HCT116 (cell line): Measurements from ENCODE around the gene SLC35F1. TPM values are rescaled to one million over a fixed set of nuclear protein-coding genes. Genes with fewer than 3 reads are reported as not detected.

Experiments
- ATAC-seq: fragments of 200-7000 bp; cut with Tn5 transposase; 2 replicates; pipeline ENCODE4 v1.9.1; 2020; ENCODE audit warnings: mild to moderate bottlenecking, moderate library complexity
- BruUV-seq: library from RNA; stranded (reverse); fragments of 400-500 nt; replicated peaks from 2 replicates; lab custom pipeline; 2021; lab: Mats Ljungman, UMichigan
- CTCF ChIA-PET: fragments of 300-600 bp; sonication (Branson Sonifier 250); formaldehyde crosslinking; loops from one replicate; lab custom pipeline; 2021; ENCODE audit warnings: antibody characterized with exemption; lab: Charles Lee
- POLR2A ChIA-PET: fragments of 300-600, 350-600 bp; sonication (Branson Sonifier 250); formaldehyde crosslinking; loops from one replicate; lab custom pipeline; 2021; ENCODE audit warnings: antibody characterized with exemption; lab: Charles Lee
- RAD21 ChIA-PET, 2 experiments: fragments of 300-600 bp; sonication (Branson Sonifier 250); formaldehyde crosslinking; loops; one replicate each; lab custom pipeline; 2023; ENCODE audit warnings: low total read pairs in 2 of 2; ENCODE audit not compliant: uncharacterized antibody in 2 of 2, unreplicated experiment in 2 of 2, low non-redundant PET in 1 of 2; lab: Charles Lee
- DNase-seq: peaks from one replicate; pipeline ENCODE4 v3.0.0-alpha.2; 2010; ENCODE audit warnings: low read depth, low spot score
- H2AFZ ChIP-seq: fragments of 200-600 bp; shearing (Covaris generic), sonication (generic); 2 replicates; pipeline ENCODE4 v1.6.1; 2017; ENCODE audit warnings: low read depth, mixed run types, mixed read lengths, antibody characterized with exemption, low read length; ENCODE audit not compliant: poor library complexity, severe bottlenecking
- H3K27ac ChIP-seq: 2 replicates; pipeline ENCODE4 v1.5.1; 2012; ENCODE audit warnings: low read depth, low read length
- H3K27me3 ChIP-seq: fragments of 200-600 bp; sonication (generic); 2 replicates; pipeline ENCODE4 v1.6.1; 2016; ENCODE audit warnings: mixed run types, low read length, mixed read lengths; ENCODE audit not compliant: insufficient read depth
- H3K36me3 ChIP-seq, 2 experiments: fragments of 200-500 bp in 1 of 2; fragments of 200-600 bp in 1 of 2; sonication (Bioruptor generic) in 1 of 2; sonication (generic) in 1 of 2; 2 replicates each; pipeline versions ENCODE4 v1.5.1 to v1.6.1; 2014 to 2016; ENCODE audit warnings: low read length in 2 of 2, inconsistent platforms in 1 of 2, mixed read lengths in 1 of 2, mixed run types in 1 of 2; ENCODE audit not compliant: insufficient read depth in 2 of 2, control insufficient read depth in 1 of 2
- H3K4me1 ChIP-seq, 2 experiments: fragments of 200-600 bp in 1 of 2; sonication (generic) in 1 of 2; 2 replicates each; pipeline versions ENCODE4 v1.5.1 to v1.6.1; 2012 to 2017; ENCODE audit warnings: low read length in 2 of 2, inconsistent platforms in 1 of 2, mild to moderate bottlenecking in 1 of 2, mixed read lengths in 1 of 2, mixed run types in 1 of 2, moderate library complexity in 1 of 2; ENCODE audit not compliant: insufficient read depth in 2 of 2, control insufficient read depth in 1 of 2
- H3K4me2 ChIP-seq: fragments of 200-600 bp; sonication (generic); 2 replicates; pipeline ENCODE4 v1.6.1; 2017; ENCODE audit warnings: mixed run types, low read length, mixed read lengths
- H3K4me3 ChIP-seq, 2 experiments: fragments of 200-600 bp in 1 of 2; sonication (generic) in 1 of 2; replicated peaks in 1 of 2; 2 replicates each; pipeline ENCODE4 v1.5.1; 2011 to 2016; ENCODE audit warnings: low read length in 2 of 2, control low read depth in 1 of 2, low read depth in 1 of 2, mild to moderate bottlenecking in 1 of 2, mixed read lengths in 1 of 2, mixed run types in 1 of 2
- H3K79me2 ChIP-seq: fragments of 200-600 bp; sonication (generic); 2 replicates; pipeline ENCODE4 v1.6.1; 2017; ENCODE audit warnings: mild to moderate bottlenecking, mixed run types, low read length, moderate library complexity, mixed read lengths; ENCODE audit not compliant: insufficient read depth
- H3K9ac ChIP-seq: fragments of 200-600 bp; sonication (generic); 2 replicates; pipeline ENCODE4 v1.6.1; 2016; ENCODE audit warnings: low read length, mixed read lengths
- H3K9me2 ChIP-seq: fragments of 200-600 bp; sonication (generic), shearing (Covaris generic); 2 replicates; pipeline ENCODE4 v1.6.1; 2017; ENCODE audit warnings: mixed run types, mild to moderate bottlenecking, moderate library complexity; ENCODE audit not compliant: insufficient read depth
- H3K9me3 ChIP-seq, 2 experiments: fragments of 200-500 bp in 1 of 2; fragments of 200-600 bp in 1 of 2; sonication (Bioruptor generic) in 1 of 2; sonication (generic) in 1 of 2; 2 replicates each; pipeline ENCODE4 v1.6.1; 2014 to 2017; ENCODE audit warnings: low read length in 2 of 2, mixed read lengths in 2 of 2, inconsistent platforms in 1 of 2, low read depth in 1 of 2, mild to moderate bottlenecking in 1 of 2, mixed run types in 1 of 2, moderate library complexity in 1 of 2; ENCODE audit not compliant: control insufficient read depth in 1 of 2, insufficient read depth in 1 of 2
- H4K20me1 ChIP-seq: fragments of 200-600 bp; sonication (generic), shearing (Covaris generic); 2 replicates; pipeline ENCODE4 v1.6.1; 2017; ENCODE audit warnings: mixed run types, mild to moderate bottlenecking, moderate library complexity; ENCODE audit not compliant: insufficient read depth
- CBX3 ChIP-seq: IDR thresholded peaks from 2 replicates; pipeline ENCODE4 v1.6.1; 2012; ENCODE audit warnings: low read depth
- EZH2 ChIP-seq: fragments of 200-600 bp; sonication (generic); IDR thresholded peaks from 2 replicates; pipeline ENCODE4 v1.6.1; 2017; ENCODE audit warnings: antibody characterized with exemption, mixed run types
- EZH2phosphoT487 ChIP-seq: fragments of 200-600 bp; IDR thresholded peaks from 2 replicates; pipeline ENCODE4 v1.6.1; 2018; ENCODE audit warnings: antibody characterized with exemption, borderline replicate concordance
- JUND ChIP-seq: IDR thresholded peaks from 2 replicates; pipeline ENCODE4 v1.6.1; 2012
- POLR2AphosphoS5 ChIP-seq: IDR thresholded peaks from 2 replicates; pipeline ENCODE4 v1.6.1; 2011; ENCODE audit warnings: mild to moderate bottlenecking, low read depth, low read length, moderate library complexity
- RAD21 ChIP-seq: IDR thresholded peaks from 2 replicates; pipeline ENCODE4 v1.6.1; 2012; ENCODE audit warnings: low read depth, mild to moderate bottlenecking
- REST ChIP-seq: IDR thresholded peaks from 2 replicates; pipeline ENCODE4 v1.6.1; 2012; ENCODE audit warnings: low read depth
- SP1 ChIP-seq: IDR thresholded peaks from 2 replicates; pipeline ENCODE4 v1.6.1; 2012; ENCODE audit warnings: low read depth
- TCF7L2 ChIP-seq: IDR thresholded peaks from 2 replicates; pipeline ENCODE4 v1.7.0; 2011; ENCODE audit warnings: borderline replicate concordance, inconsistent platforms; ENCODE audit not compliant: insufficient read depth, insufficient read length; ENCODE audit errors: extremely low read depth
- ZNF274 ChIP-seq: fragments of 200-500 bp; sonication (Bioruptor generic); IDR thresholded peaks from 2 replicates; pipeline ENCODE4 v1.6.1; 2014; ENCODE audit warnings: mild to moderate bottlenecking, low read depth, low read length, inconsistent platforms
- intact Hi-C: fragments of 100-400 bp; cut with micrococcal nuclease; formaldehyde crosslinking; loops from 2 replicates; pipeline ENCODE4 v1.10.0; 2022
- total RNA-seq: library from RNA; stranded (reverse); gene quantifications from one replicate; pipeline ENCODE4 v1.2.1, GENCODE V29; 2021; ENCODE audit not compliant: unreplicated experiment

Gene SLC35F1
- total RNA-seq, 1 experiment from 2014 or later: 0.07 TPM

DNA sequence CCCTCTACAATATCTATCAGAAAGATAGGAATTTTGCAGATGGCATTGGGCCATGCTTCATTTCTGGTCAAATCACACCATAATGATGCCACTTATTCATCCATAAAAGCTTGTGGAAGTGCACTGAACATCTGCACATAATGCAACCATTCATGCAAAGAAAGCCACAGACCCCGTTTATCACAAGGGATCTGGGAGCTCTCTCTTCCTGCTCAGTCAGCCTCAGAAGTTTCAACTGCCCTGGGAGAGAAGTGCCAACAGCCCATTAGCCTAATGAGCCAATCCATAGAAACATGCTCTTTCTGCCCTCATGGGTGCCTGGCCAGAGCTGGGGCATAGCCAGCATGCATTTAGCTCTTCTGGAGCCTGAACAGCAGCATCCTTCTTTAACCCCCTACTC is 85.8 kb downstream of the SLC35F1 start:
- ATAC-seq (no peak), DNase-seq (no peak)
- Histone ChIP-seq H3K9ac (no peak overlapping the region), H3K4me1 (no peaks in the 10 kb centered on the region), H3K27ac (no peak overlapping the region), H2AFZ (no peak overlapping the region), H4K20me1 (no peaks in the 10 kb centered on the region), H3K9me2 (no peaks in the 10 kb centered on the region), H3K4me2 (no peak overlapping the region), H3K9me3 (no peaks in the 10 kb centered on the region), H3K79me2 (no peaks in the 10 kb centered on the region), H3K27me3 (no peaks in the 10 kb centered on the region), H3K4me3 (no peak overlapping the region), H3K36me3 (no peaks in the 10 kb centered on the region)
- ChIA-PET POLR2A (no interaction called here), CTCF (interaction anchor here (2.4 kb wide), 1 partner anchor 17 kb away, joined by 9 read pairs; no protein-coding TSS in a partner anchor), RAD21 (no interaction called here)
- BruUV-seq: no TSS peak
- intact Hi-C loops: no loop called here
- TF ChIP-seq SP1: no peak

GRCh38 chr6:118012944-118013343 is 105.9 kb downstream of the SLC35F1 start:
- intact Hi-C loops: no loop called here
- BruUV-seq: no TSS peak

More at GRCh38 chr6:118012944-118013343, 105.9 kb downstream of the SLC35F1 start:
- Histone ChIP-seq H3K27me3 (no peaks in the 10 kb centered on the region), H3K9me2 (no peaks in the 10 kb centered on the region), H3K9me3 (no peaks in the 10 kb centered on the region), H3K4me1 (no peaks in the 10 kb centered on the region), H3K36me3 (no peaks in the 10 kb centered on the region), H2AFZ (no peak overlapping the region), H3K4me2 (no peak overlapping the region), H3K9ac (no peak overlapping the region), H3K27ac (no peak overlapping the region), H3K79me2 (no peaks in the 10 kb centered on the region), H3K4me3 (no peak overlapping the region)
- ATAC-seq: no peak
- RAD21 ChIA-PET: no interaction called here
- POLR2A ChIA-PET: no interaction called here
- CTCF ChIA-PET: no interaction called here
- DNase-seq: no peak
- no peak for TF ChIP-seq ZNF274
- no peak for TF ChIP-seq EZH2phosphoT487
- TF ChIP-seq EZH2: no peak
- no peak for TF ChIP-seq JUND
- no peak for TF ChIP-seq TCF7L2
- TF ChIP-seq POLR2AphosphoS5: no peak
- TF ChIP-seq CBX3: no peak
- no peak for TF ChIP-seq RAD21
- TF ChIP-seq REST: no peak
- TF ChIP-seq, all 23 proteins: peak for 0
- H4K20me1 ChIP-seq: no peaks in the 10 kb centered on the region
